HG03025 (cell line): ENCODE measurements around the gene CHRM5.
"Not testable (repeated sequence)": the region's sequence is repeated elsewhere in the genome, so short reads cannot be mapped to it uniquely, and the experiment has no call there.

ENCODE experiments used
- ATAC-seq: cut with Tn5 transposase; IDR thresholded peaks from one replicate; pipeline ENCODE4 v1.9.1; 2021; ENCODE audit warnings: mild to moderate bottlenecking, moderate library complexity; ENCODE audit not compliant: unreplicated experiment, low FRiP score

Gene CHRM5

GRCh38 chr15:33985751-33986150, 17.5 kb downstream of the CHRM5 start:
- ATAC-seq = no peak

GRCh38 chr15:33987444-33987843, 19.1 kb downstream of the CHRM5 start:
- no peak for ATAC-seq

GRCh38 chr15:33988384-33988783, 20.1 kb downstream of the CHRM5 start:
- no peak for ATAC-seq

- no peak for ATAC-seq
Measured at GRCh38 chr15:33994005-33994615, 25.8 kb downstream of the CHRM5 start.

GRCh38 chr15:33995666-33996065, 27.4 kb downstream of the CHRM5 start:
- ATAC-seq = not testable (repeated sequence)

GRCh38 chr15:34001536-34001935, 33.2 kb downstream of the CHRM5 start:
- ATAC-seq = no peak

GRCh38 chr15:34006381-34006780, 38.1 kb downstream of the CHRM5 start:
- no peak for ATAC-seq

GRCh38 chr15:34009656-34010055, 41.4 kb downstream of the CHRM5 start:
- ATAC-seq = no peak

- no peak for ATAC-seq
Measured at GRCh38 chr15:34010921-34011320, 42.6 kb downstream of the CHRM5 start.

GRCh38 chr15:34011481-34011880, 43.2 kb downstream of the CHRM5 start:
- ATAC-seq = no peak

GRCh38 chr15:34012461-34013028, 44.2 kb downstream of the CHRM5 start:
- ATAC-seq = no peak

GRCh38 chr15:34013746-34014145, 45.4 kb downstream of the CHRM5 start:
- ATAC-seq = no peak

GRCh38 chr15:34014556-34014955, 46.3 kb downstream of the CHRM5 start:
- ATAC-seq = no peak

GRCh38 chr15:34018021-34018645, 49.8 kb downstream of the CHRM5 start:
- ATAC-seq = no peak

- not testable (repeated sequence) for ATAC-seq
Measured at GRCh38 chr15:34018738-34019137, 50.4 kb downstream of the CHRM5 start.

- no peak for ATAC-seq
Measured at GRCh38 chr15:34019369-34019990, 51.2 kb downstream of the CHRM5 start.

GRCh38 chr15:34023907-34024306, 55.6 kb downstream of the CHRM5 start:
- ATAC-seq = no peak

GRCh38 chr15:34025252-34025651, 57.0 kb downstream of the CHRM5 start:
- ATAC-seq = no peak

GRCh38 chr15:34027606-34028005, 59.3 kb downstream of the CHRM5 start:
- ATAC-seq = no peak

- ATAC-seq = no peak
Measured at GRCh38 chr15:34031987-34032760, 63.9 kb downstream of the CHRM5 start.
